ENCODE data around the gene IL19.
A peak's percentile ranks its signal among the peaks of the same experiment; 100 is the strongest.
"Not testable (repeated sequence)": the region's sequence is repeated elsewhere in the genome, so short reads cannot be mapped to it uniquely, and the experiment has no call there.

IL19 gene

DNA sequence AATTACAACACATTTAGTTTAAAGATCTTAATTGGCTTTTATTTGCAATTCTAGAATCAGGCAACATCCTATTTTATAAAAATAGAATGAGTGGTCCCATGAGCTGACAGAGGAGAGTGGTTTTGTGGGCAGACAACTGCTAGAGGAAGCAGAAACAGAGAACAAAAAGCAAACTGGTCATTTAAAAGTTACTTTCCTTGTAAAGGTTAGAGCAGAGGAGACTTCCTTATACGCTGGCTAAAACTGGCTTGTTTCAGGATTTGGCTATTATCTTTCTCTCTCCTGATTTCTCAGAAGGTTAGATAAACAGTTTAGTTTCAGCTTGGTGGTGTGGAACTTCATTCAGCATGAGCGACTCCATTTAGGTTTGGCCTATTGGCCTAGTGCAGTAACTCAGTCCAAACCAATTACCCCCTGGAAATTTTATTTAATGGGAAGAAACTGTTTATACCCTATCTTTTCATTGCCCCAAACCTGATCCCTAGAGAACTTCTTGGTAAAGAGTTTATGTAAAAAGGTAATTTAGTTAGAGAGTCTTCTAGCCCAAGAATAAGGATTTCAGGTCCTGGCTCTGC is 62.6 kb downstream of the IL19 start:
- no peak for DNase-seq (ENCODE audit: low spot score)

DNA sequence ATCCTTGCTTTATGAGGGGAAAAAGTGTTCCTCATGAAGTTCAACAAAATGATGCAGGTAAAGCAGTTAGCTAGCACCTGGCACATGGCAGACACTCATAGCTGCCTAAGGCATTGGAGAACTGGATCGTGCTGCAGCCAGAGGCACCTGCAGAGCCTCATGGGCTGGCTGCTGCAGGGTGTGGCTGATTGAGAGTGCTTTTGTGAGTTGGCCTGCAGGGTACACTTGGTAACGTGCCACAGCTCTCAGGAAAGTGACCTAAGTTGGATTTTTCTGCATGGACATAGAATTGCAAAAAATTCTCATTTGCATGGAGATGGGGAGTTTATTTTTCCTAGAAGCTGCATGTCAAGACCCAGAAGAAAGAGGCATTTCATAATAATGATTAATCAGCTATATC is 63.2 kb downstream of the IL19 start:
- no peak for DNase-seq (ENCODE audit: low spot score)

DNA sequence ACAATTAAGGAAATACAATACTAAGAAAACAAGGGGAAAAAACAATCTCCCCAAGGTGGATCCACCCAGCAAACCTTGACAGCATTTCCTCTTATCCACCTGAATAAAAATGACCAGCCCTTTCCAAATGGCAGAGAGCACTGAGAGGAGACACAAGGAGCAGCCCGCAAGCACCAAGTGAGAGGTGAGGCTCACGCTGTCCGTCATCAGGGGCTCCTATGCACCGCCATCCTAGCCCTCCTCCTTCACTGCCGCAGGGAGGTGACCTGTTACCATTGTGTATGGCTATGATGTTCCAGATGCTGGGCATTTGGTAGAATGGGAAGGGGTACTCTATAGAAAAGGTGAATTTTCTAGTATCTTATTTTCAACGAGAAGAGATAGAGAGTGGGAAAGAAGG is 63.6 kb downstream of the IL19 start:
- DNase-seq (ENCODE audit: low spot score), result no peak

DNA sequence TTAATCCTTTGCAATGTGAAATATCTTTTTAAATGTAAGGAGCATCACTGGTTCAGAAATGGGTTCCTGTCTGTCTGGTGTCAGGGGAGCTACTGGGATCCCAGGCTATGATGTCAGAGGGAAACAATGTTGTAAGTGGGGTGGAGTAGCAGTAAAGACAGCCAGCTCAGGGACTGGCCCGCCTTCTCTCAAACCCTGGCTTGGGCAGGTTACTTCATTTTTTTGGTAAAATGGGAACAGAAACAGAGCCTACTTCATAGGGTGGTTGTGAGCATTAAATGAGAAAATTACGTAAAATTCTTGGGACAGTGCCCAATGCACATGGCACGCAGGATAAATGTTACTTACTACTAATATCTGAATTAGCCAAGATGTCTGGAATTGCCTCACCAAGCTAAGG is 64.1 kb downstream of the IL19 start:
- no peak for DNase-seq (ENCODE audit: low spot score)

DNA sequence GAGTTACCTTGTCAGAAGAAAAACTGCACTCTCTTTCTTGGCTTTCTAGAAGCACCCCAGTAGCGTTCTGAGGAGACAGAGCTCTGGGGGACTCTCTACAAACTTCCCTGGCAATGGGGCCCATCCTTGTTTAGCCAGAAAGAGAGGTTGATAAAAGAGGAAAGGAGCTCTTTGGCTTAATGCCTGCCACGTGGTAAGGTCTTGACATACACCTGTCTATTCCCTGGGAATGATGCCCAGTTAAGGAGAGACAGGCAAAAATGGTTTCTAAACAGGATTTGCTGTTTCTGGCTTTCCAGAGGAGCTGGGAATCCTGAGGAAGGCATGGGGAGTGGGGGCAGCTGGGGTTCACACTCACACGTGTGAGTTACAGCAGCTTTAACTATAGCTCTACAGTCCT is 64.6 kb downstream of the IL19 start:
- DNase-seq (ENCODE audit: low spot score), result no peak

DNA sequence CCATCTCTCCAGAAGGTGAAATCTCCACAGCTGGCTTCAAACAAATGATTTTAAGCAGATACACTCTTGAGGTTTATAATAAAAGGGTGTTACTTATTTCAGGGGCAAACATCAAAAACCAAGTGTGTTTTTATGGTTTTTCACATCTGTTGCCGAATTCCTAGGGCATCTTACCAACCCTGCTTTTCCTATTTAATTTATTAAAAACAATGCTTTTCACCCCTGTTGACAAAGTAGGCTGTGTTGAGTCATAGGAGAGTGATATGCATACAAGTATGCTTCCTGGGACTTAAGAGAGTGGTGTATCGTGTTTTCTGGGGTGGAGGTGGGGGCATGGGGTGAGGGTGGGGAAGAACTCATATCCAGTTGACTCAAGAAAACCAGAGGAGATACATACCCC is 65.5 kb downstream of the IL19 start:
- DNase-seq (ENCODE audit: low spot score), result no peak

DNA sequence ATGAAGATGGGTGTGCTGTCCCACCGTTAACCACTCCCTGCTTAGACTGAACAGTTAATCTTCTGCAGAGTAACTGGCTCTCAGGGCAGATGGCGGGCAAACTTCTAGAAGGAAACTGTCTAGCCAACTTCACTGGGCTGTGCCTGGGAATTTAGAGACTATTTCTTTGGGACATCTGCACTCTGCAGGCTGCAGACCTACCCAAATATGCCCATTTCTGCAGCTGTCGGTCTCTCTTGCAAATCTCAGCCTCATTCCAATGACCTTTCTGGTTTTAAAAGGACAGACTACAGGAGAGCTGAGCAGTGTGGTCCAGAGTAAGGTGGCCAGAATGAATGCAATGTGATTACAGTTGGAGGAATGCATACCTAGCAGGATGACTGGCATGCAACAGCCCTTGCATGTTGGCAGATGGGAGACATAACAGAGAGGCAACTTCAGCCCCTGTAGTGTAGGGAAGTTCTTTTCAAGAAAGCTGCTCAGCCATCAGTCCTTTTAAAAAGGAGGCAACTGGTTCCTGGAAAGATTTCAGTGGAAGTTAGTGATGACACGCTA is 68.5 kb downstream of the IL19 start:
- no peak for DNase-seq (ENCODE audit: low spot score)

DNA sequence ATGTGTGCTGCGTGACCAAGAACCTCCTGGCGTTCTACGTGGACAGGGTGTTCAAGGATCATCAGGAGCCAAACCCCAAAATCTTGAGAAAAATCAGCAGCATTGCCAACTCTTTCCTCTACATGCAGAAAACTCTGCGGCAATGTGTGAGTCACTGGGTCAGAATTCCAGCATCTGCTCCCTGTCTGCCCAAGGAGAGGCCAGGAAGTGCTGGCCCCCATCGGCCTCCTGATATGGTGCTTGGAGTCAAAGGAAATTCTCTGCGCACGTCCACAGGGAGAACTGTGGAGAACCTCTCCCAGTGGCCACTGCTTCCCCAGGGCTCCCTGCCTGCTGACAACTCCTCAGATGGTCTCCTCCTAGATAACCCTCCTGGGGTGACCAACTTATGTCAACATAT is 69.3 kb downstream of the IL19 start:
- no peak for DNase-seq (ENCODE audit: low spot score)

DNA sequence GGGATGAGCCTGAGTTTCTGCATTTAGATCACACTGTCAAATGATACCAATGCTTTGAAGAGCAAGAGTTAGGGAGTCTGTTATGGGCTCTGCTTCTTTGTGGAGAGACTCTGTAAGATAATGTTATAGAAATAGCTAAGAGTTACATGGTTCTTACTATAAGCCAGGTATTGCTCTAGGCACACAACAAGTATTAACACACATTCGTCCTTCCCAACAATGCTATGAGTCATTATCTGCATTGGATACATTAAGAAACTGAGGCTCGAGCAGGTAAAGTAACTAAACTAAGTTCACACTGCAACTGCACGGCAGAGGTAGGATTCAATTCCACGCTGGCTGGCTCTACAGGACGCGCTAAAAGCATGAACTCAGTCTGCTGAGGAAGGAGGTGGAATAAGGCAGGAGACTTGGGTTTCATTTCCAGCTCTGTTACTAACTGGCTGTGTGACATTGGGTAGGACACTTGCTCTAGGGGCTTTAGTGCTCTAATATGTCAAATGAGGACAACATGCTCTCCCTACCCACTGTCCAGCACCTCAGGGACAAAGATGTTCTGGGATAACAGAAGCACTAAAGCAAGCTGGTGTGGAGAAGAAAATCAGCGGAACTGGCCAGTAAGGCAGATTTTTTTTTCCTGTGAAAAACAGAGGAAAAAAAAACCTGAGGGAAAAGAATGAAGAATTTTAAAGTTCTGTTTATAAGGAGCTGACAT is 71.2 kb downstream of the IL19 start:
- DNase-seq (ENCODE audit: low spot score), result no peak

DNA sequence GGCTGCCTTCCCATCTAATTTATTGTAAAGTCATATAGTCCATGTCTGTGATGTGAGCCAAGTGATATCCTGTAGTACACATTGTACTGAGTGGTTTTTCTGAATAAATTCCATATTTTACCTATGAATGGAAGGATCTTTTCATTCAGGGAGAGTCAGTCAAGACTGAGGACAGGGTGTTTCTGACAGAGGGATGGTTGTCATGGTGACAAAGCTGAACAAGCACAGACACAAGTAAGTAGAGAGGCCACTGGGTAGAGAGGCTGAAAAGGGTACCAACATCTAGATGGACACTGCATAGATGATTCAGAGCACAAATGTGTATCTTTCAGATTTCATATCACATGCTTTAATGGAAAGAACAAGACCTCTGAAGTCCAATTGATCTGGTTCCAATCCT is 72.3 kb downstream of the IL19 start:
- DNase-seq (ENCODE audit: low spot score), result no peak

DNA sequence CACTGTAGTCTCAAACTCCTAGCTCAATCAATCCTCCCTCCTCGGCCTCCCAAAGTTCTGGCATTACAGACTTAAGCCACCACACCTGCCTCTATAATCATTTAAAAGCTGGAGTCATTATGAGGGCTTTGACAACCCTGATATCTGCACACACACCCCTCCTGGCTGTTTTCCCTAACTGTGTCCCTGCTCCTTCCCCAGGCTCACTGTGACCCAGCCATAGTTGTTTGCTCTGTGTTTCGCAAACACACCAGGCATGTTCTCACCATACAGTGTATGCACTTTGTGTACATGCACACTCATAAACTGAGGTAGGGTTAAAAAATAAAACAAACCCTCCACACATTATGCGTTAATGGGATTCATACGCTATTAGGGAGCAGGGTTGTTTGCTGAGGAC is 73.1 kb downstream of the IL19 start:
- no peak for DNase-seq (ENCODE audit: low spot score)

DNA sequence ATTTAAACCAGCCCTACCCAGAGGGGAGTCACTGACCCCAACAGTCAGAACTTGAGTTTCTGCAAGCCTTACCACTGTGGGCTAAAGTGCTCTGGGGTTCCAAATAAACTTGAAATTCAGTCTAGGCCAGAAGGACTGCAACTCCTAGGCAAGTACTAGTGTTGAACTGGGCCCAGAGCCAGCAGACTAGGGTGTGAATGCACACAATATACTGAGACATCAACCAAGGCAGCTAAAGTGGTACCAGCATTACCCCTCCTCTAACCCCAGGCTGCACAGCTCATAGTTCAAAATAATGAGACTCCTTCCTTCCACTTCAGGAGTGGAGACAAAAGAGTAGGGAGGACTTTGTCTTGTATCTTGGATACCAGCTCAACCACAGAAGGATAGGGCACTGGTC is 75.9 kb downstream of the IL19 start:
- DNase-seq (ENCODE audit: low spot score), result no peak

DNA sequence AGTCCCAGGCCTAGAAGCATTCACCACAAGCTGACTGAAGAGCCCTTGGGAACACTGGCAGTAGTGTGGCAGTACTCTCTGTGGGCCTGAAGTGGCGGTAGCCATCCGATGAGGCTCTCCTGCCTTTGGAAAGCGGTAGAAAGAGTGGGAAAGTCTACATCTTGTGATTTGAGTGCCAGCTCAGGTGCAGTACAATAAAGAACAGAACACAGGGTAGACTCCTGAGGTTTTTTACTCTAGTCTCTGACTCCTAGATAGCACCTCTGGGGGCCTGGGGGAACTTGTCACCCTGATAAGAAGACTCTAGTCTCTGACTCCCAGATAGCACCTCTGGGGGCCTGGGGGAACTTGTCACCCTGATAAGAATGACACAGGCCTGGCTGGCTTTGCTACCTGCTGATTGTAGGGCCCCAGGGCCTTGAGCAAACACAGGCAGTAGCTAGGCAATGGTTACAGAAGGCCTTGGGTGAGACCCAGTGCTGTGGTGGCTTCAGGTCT is 76.8 kb downstream of the IL19 start:
- no peak for DNase-seq (ENCODE audit: low spot score)

DNA sequence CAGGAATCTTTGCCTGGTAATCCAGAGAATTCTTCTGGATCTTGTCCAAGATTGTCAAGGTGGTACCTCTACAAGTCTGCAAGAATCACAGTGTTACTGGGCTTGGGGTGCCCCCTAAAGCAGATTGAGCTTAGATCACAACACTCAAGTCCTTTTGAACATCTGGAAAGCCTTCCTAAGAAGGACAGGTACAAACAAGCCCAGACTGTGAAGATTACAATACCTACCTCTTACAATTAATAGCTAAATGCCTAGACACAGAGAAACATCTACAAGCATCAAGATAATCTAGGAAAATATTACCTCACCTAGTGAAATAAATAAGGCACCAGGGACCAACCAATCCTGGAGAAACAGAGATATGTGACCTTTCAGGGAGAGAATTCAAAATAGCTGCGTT is 77.4 kb downstream of the IL19 start:
- DNase-seq (ENCODE audit: low spot score), result no peak

DNA sequence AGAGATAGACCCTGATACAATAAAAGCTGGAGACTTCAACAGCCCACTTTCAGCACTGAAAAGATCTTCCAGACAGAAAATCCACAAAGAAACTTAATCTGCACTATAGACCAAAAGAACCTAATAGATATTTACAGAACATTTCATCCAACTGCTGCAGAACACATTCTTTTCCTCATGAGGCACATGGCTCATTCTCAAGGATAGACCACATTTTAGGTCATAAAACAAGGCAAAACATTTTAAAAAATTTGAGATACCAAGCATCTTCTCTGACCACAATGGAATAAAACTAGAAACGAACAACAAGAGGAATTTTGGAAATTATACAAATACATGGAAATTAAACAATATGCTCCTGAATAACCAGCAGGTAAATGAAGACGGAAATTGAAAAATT is 79.8 kb downstream of the IL19 start:
- no peak for DNase-seq (ENCODE audit: low spot score)

DNA sequence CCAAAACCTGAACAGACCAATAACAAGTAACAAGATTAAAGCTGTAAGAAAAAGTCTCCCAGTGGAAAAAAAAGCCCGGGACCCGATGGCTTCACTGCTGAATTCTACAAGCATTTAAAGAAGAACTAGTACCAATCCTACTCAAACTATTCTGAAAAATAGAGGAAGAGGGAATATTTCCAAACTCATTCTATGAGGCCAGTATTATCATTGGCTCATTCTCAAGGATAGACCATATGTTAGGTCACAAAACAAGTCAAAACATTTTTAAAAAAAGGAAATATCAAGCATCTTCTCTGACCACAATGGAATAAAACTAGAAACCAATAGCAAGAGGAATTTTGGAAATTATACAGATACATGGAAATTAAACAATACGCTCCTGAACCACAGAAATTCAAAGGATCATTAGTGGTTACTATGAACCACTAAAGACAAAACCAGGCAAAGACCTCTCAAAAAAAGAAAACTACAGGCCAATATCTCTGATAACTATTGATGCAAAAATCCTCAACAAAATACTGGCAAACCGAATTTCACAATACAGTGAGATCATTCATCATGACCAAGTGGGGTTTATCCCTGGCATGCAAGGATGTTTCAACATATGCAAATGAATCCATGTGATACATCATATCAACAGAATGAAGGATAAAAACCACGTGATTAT is 80.9 kb downstream of the IL19 start:
- DNase-seq (ENCODE audit: low spot score), result no peak

DNA sequence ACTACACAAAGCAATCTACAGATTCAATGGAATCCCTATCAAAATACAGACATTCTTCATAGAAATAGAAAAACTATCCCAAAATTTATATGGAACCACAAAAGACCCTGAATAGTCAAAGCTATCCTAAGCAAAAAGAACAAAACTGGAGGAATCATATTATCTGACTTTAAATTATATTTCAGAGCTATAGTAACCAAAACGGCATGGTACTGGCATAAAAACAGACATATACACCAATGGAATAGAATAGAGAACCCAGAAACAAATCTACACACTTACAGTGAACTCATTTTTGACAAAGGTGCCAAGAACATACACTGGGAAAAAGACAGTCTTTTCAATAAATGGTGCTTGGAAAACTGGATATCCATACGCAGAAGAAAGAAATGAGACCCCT is 82.1 kb downstream of the IL19 start:
- DNase-seq (ENCODE audit: low spot score), result not testable (repeated sequence)

DNA sequence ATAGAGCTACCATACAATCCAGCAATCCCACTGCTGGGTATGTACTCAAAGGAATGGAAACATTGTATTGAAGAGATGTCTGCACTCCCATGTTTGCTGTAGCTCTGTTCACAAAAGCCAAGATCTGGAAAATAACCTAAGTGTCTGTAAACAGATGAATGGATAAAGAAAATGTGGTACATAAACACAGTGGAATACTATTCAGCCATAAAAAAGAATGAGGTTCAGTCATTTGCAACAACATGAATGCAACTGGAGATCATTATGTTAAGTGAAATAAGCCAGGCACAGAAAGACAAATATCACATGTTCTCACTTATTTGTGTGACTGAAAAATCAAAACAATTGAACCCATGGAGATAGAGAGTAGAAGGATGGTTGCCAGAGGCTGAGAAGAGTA is 83.1 kb downstream of the IL19 start:
- DNase-seq (ENCODE audit: low spot score), result not testable (repeated sequence)

DNA sequence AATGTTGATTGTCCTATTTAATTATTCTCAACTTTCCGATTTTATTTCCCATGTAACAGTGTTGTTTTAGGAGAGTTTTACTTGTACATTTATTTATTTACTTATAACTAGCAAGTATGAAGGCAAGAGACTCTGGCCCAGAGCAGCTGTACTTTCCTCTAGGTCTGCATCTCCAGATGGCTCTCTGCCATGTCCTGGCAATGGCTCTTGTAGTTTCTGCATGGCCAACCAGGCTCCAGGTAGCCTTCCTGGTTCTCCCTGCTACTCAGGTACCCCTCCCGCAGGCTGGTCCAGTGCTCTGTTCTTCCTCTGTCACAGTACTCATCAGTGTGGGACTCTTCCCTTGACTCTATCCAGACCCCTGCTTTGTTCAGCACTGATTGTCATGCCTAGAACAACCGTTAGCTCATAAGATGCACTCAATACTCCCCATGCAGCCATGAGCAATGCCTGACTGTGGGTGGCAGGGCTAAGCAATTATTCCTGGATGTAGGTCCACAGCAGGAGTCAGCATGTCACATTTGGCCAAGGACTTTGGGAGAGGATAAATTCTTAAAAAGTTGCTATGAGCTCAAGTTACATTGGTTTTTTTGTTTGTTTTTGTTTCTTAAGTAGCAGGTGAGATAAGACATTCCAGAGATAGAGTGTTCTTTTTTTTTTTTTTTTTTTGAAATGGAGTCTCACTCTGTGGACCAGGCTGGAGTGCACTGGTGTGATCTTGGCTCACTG is 84.0 kb downstream of the IL19 start:
- no peak for DNase-seq (ENCODE audit: low spot score)

DNA sequence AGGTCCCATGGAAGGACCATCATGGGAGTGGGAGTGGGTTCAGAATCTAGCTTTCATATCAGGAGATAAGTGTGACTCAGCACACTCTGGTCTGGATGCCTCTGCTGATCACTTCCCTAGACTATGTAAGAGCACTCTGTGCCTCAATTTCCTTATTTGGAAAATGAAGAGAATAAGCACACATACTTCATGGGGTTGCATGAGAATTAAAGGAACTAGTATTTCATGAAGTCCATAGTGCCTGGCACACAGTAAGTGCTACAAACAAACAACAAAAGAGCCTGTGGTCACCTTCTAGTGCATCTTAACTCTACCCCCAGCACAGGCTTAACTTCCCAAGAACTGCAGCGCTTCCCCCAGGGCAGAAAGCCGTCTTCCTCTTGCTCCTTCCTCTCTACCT is 85.3 kb downstream of the IL19 start:
- no peak for DNase-seq (ENCODE audit: low spot score)

DNA sequence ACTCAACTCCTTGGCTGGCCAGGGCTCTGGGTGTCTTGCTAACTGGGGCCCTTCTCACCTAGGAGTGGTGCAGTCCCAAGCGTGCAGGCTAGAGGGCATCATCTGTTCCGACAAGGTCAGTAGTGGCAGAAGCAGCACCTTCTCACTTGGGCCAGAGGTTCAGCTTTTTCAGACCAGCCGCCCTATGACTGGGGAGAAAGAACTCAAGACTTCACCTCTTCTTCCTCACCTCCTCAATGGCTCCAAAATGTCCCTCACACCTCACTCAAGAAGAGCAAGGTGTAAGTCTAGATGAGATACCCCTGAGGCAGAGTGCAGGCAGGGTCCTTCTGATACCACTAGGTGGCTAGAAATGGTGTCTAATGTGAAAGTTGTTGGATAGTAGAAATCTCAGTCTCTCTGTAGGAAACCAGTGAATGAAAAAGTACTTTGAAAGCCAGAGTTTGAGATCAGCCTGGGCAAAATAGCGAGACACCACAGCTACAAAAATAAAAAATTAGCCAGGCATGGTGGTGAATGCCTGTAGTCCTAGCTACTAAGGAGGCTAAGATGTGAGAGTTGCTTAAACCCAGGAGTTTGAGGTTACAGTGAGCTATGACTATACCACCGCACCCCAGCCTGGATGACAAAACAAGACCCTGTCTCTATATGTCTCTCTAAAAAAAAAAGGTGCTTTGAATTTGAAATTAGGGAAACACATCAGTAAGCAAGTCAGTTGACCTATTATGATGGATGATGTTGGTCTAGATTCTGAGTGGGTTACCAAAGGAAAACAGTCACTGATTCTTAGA is 86.3 kb downstream of the IL19 start:
- peak; percentile 12 for DNase-seq (ENCODE audit: low spot score)

DNA sequence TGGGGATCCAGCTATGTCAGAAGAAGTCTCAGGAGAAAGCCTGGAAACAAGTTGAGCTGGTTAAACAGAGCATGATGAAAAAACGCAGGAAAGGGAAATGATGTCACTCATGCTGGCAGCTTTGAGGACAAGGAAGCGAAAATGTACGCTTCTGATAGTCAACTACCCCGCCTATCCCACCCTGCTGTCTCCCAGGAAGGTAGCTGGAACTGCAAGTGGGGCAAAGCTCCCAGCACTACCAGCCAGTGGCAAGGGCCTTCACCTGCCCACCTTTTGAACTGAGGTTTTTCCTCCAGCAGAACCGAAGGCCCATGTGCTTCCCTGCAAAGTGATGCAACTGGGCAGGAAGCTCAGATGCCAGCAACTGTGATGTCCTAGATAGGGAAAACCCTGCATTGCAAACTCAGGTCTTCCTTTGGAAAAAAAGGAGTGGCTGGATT is 88.5 kb downstream of the IL19 start:
- DNase-seq (ENCODE audit: low spot score), result peak; percentile 2
